ENCODE results near the gene CCDC6.
"Not testable (repeated sequence)": the region's sequence is repeated elsewhere in the genome, so short reads cannot be mapped to it uniquely, and the experiment has no call there.

CCDC6 gene

GRCh38 chr10:59880971-59881510, 25.3 kb downstream of the CCDC6 start:
- peak; percentile 26 for DNase-seq (ENCODE audit: low read depth, low spot score)

DNA sequence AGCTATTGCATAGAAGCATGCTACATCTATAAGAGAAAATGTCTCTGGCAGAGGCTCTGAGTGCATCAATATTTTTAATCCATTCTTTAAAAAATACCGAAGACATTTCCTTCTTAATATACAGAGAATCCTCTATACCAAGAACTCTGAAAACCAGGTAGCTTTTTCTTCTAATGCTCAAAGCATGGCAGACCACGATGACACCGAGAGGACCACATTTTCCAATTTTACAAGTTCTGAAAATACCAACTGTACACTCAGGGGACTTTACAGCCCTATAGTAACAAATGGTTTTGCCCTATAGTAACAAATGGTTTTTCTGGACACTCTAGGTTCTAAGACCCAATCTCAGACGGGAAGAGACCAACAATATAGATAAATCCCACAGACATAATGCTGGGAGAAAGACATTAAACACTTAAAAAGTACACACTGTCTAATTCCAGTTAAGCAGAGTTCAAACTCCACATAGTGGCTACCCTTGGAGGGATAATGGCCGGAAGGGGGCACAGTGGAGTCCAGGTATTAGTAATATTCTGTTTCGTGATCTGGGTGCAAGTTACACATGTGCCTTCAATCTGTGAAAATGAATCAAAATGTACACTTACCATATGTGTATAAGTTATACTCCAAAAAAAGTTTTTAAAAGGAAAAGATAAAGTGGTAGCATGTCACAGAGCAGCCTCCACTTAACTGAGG, 26.2 kb downstream of the CCDC6 start:
- DNase-seq (ENCODE audit: low read depth, low spot score): no peak

GRCh38 chr10:59879363-59879913, 26.9 kb downstream of the CCDC6 start:
- DNase-seq (ENCODE audit: low read depth, low spot score): no peak

DNA sequence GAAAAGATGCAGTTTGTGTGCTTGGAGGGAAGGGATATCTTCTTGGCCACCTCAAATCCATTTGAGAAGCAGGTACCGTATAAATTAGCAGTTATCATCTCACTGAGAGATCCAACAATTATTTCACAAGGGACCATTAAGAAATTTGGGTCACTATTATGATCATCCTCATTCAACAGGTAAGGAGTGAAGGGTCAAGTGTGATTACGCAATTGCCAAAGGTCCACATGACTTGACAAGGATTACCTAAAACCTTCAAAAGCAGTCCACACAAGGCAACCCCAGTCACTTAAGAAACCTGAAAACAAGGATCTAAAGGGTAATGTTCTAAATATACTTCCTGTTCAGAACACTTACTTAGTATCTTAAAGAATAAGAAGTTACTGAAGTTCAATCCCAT, 27.4 kb downstream of the CCDC6 start:
- no peak for DNase-seq (ENCODE audit: low read depth, low spot score)

GRCh38 chr10:59878289-59878688, 28.1 kb downstream of the CCDC6 start:
- no peak for DNase-seq (ENCODE audit: low read depth, low spot score)

- no peak for DNase-seq (ENCODE audit: low read depth, low spot score)
Measured at GRCh38 chr10:59877191-59877671, 29.1 kb downstream of the CCDC6 start.

GRCh38 chr10:59876695-59877094, 29.7 kb downstream of the CCDC6 start:
- DNase-seq (ENCODE audit: low read depth, low spot score): no peak

DNA sequence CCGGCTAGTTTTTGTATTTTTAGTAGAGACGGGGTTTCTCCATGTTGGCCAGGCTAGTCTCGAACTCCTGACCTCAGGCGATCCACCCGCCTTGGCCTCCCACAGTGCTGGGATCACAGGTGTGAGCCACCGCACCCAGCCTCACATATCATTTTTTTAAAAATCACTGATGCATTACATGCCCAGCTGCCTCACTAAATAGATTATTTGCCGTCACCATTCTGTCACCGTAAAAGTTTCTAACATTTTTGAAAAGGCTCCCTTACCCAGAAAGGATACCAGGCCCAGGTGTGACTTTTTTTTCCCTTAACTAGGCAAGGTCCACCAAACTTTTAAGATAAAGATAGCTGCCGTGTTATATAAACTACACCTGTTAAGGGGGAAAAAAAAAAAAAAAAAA, 30.1 kb downstream of the CCDC6 start:
- not testable (repeated sequence) for DNase-seq (ENCODE audit: low read depth, low spot score)

DNA sequence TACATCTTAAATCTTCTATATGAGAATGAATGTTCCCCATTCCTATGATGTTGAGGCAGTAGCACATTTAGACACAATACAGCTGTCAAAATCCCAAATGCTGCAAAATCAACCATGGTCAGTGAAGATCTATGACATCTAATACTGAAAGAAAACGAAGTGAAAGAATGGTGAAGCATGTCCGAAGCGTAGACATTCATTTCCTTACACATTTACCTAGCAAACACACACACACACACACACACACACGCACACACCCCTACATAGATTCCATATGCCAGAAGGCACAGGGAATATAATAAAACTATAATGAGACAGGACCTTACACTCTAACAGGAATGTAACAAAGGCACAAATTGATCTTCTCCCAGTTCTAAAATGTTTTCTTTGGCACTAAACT, 32.5 kb downstream of the CCDC6 start:
- DNase-seq (ENCODE audit: low read depth, low spot score): no peak

- no peak for DNase-seq (ENCODE audit: low read depth, low spot score)
Measured at GRCh38 chr10:59872892-59873463, 33.4 kb downstream of the CCDC6 start.

DNA sequence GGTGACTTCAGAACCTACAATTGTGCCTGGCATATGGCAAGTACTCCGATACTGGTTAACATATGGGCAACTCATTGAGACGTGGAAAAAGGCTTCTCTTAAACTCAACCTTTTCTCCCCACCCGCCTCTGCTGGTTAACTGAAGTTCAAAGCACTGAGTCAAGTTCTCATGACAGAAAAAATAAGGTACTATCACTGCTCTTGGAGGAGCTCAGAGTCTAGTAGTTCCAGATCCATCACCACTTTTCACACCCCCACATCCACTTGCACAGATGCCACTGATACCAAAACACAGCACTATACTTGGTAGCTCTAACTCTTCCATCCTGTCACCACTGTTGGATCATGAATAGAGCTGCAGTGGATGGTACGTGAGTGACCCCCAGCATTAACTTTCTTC, 36.2 kb downstream of the CCDC6 start:
- DNase-seq (ENCODE audit: low read depth, low spot score): no peak

DNA sequence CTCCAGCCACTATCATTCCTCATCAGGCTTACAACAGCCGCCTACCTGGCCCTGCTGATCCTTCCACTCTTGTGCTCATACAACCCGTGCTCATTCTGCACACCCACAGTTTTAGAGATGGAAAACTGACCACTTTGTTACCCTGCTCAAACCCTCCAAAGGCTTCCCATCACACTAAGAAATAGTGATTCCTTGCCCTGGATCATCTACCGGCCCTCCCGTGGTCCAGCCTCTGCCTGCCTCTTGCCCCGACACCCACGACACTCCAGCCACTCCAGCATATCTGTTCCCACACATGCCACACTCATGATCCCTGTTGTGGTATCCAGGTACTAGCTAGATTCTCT, 36.8 kb downstream of the CCDC6 start:
- DNase-seq (ENCODE audit: low read depth, low spot score): no peak

DNA sequence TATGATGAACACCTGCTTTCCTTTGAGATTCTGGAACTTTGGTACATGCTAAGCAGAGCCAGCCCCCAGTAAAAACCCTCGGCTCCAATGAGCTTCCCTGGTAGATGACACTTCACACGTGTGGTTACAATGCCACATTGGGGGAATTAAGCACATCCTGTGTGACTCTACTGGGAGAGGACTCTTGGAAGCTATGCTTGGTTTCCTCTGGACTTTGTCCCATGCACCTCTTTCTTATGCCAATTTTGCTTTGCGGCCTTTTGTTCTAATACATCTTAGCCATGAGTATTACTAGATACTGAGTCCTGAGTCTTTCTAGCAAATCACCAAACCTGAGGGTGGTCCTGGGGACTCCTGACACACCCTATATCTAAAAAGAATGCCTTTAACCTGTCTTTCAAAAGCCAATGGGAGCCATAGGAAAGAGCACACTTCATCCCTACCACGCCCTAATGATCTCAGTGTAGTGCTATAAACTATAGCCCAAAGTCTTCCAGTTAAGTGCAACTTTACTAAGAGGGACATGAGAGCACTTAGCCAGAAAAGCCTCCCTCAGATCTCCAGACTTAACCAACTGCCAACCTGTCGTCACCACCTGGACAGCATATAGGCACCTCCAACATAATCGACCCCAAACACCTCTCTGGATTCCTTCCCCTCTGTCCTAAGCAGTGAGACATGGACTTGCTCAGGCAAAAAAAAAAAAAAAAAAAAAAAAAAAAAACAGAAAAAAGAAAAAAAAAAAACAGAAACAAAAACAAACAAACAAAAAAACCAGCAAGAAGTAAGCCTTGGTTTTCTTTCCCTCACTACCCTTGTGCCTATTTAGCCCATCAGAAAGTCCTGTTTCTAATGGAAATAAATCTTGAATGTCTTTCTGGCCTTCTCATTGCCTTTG, 37.4 kb downstream of the CCDC6 start:
- DNase-seq (ENCODE audit: low read depth, low spot score): no peak

GRCh38 chr10:59867590-59867989, 38.8 kb downstream of the CCDC6 start:
- DNase-seq (ENCODE audit: low read depth, low spot score): no peak

GRCh38 chr10:59865101-59865500, 41.3 kb downstream of the CCDC6 start:
- DNase-seq (ENCODE audit: low read depth, low spot score): no peak

GRCh38 chr10:59864141-59864962, 42.0 kb downstream of the CCDC6 start:
- DNase-seq (ENCODE audit: low read depth, low spot score): no peak

DNA sequence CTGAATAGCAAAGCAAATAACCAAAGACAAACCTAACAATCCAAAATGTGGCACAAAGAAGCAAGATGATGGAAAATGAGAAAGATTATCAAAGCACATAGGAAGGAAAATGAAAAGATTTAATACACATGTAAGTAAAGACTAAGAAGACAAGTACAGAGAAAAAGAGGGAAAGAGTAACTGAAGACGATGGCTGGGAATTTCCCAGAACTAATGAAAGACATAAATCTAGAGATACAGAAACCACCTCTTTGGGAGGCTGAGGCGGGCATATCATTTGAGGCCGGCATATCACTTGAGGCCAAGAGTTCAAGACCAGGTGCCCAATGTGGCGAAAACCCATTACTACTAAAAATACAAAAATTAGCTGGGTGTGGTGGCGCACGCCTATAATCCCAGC, 46.8 kb downstream of the CCDC6 start:
- no peak for DNase-seq (ENCODE audit: low read depth, low spot score)

DNA sequence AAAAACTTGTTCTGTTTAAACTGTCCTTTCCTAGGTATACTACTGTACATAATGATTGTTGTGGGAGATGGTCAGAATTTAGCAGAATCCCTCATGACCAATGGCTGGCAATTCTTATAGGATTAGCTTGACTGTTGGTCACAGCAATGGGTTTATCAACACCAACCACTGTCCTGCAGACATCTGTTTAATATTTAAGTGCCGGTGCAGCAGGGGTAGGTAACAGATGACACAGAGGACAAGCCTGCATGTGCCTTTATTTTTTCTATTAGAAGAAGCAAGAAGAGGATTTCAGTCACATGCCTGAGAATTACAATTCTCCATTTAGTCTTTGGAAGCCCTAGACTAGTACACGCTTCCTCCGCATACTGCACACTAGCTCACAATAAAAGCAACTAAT, 48.4 kb downstream of the CCDC6 start:
- no peak for DNase-seq (ENCODE audit: low read depth, low spot score)

DNA sequence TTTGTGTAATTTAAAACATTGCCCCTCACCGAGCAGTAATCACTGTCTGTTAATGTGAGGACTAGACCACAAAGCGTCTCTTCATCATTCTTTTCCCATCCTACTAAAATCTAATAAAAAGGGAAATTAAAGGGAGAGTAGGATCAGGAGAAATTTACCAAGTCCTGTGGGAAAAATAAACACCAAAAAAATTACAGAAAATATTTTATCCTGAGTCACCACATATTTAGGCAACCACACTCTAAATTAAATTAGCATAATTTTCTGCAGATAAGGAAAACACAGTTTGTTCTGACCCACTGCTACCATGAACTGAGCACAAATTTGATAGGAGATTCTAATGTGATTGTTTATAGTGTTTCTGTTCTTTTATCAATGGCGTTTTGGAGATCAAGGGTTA, 49.3 kb downstream of the CCDC6 start:
- DNase-seq (ENCODE audit: low read depth, low spot score): no peak

GRCh38 chr10:59856104-59856503, 50.3 kb downstream of the CCDC6 start:
- no peak for DNase-seq (ENCODE audit: low read depth, low spot score)

DNA sequence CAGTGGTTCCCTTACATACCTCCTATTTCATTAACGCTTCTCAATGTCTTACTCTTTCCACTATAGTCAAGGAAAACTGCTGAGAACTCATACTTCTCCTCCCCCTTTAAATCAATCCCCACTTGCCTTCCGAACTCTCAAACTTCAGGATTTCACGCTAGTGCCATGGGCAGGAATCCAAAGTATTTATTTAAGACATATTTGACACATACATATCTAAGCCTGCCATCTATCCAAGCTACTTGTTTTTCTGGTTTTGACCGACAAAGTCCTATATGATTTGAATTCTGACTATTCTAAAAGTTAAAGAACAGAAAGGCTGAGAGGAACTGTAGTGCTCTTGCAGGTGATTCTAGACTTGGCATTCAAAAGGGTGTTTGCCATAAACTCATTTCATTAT, 51.8 kb downstream of the CCDC6 start:
- DNase-seq (ENCODE audit: low read depth, low spot score): no peak

Measured in activated CD4-positive, CD25-positive, alpha-beta regulatory T cell treated with anti-CD3 and anti-CD28 coated beads, Interleukin-2, amount 50 U/mL, for 16 hours (primary cell).